Amniotic epithelial cell (primary cell): ENCODE results near the gene KLHDC9.
"Not testable (repeated sequence)": the region's sequence is repeated elsewhere in the genome, so short reads cannot be mapped to it uniquely, and the experiment has no call there.

Experiments used
- DNase-seq: peaks from one replicate; pipeline ENCODE4 v3.0.0-alpha.2; 2010; ENCODE audit warnings: low read depth

The KLHDC9 gene, protein sequence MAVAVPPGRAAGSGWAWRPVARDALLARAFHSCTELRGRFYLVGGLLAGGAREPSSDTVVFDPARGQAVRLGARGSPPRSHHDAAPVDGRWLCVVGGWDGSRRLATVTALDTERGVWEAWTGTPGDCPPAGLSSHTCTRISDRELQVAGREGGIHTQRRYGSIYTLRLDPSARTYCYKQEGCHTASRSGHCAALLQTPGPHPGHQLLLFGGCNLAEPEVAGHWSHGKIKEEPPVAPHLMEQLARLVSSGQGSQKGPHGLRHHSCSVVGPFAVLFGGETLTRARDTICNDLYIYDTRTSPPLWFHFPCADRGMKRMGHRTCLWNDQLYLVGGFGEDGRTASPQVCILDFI

DNA sequence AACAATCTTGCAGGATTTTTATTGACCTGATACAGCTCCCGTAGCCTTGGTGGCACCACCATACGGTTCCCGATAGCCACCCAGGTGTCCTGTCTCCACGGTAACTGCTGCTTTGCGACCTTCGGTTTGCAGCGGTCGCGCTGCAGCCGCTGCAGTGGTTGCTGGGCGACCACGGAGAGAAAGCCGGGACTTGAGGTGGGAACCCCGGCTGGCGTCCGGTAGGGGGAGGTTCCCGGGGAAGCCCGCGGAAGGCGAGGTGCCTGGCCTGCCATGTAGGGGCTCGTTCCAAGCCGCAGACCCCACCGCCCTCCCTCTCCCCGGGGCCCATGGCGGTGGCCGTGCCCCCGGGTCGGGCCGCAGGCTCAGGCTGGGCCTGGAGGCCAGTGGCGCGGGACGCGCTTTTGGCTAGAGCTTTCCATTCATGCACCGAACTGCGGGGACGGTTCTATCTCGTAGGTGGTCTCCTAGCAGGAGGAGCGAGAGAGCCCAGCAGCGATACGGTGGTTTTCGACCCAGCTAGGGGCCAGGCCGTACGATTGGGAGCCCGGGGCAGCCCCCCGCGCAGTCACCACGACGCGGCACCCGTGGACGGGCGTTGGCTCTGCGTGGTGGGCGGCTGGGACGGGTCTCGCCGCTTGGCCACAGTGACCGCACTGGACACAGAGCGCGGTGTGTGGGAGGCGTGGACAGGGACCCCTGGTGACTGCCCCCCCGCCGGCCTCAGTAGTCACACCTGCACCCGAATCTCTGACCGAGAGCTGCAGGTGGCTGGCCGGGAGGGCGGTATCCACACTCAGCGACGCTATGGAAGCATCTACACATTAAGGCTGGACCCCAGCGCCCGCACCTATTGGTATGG lies at the start of gene KLHDC9:
Gene KLHDC9 (plus strand): TSS at position 152 of the 859 bp plus-strand sequence. CDS start 175 bp downstream, at position 327.
- DNase-seq, result peak; percentile 60

DNA sequence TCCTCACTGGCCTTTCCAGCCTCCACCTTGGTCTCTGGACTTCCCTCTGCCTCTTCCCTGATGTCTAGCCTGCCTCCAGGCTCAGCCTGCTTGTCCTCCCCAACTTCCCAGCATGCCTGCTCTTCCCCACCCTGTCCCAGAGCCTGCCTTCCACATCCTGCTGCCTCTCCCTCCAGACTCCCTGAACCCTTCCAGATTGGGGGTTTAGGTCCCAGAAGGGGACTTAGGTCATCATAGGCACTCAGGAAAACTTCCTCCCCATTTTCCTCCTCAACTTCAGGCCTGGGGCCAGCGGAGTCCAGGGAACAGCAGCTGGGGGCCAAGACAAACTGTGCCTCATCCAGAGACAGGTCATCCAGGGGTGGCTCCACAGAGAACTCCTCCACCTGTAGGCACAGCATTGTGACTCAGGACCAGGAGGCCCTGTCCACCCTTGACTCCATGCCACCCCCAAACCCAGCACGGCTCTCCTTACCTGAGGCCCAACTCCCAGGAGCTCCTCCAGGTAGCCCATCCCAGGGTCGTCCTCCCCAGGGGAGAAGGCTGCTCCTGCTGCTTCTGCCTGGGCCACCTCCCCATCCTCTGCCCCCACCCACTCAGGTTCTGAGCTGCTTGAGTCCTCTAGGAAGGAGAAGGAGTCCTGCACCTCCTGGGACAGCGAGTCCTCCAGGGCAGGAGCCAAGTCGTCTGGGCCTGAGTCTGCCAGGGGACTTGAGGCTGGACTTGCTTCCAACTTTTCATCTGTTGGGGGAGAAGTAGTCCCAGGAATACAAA lies 49.0 kb upstream of the KLHDC9 start:
- DNase-seq, result no peak

DNA sequence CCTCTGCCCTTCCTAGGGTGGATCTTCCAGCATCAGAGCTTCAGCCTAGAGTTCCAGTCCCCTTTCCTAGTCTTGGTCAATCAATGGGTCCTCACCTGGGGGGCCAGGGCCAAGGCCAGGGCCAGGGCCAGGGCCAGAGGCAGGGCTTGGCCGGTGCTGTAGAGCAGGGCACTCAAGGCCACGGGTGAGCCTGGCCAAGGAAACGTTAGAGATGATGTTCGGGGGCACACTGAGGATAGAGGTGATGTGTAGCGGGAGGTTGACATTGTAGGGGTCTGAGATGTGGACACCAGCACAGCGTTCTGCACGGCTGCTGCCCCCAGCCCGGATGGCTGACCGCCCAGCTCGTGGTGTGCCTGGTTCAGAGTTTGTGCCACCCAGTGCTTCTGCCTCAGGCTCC lies 46.9 kb upstream of the KLHDC9 start:
- DNase-seq, result no peak

DNA sequence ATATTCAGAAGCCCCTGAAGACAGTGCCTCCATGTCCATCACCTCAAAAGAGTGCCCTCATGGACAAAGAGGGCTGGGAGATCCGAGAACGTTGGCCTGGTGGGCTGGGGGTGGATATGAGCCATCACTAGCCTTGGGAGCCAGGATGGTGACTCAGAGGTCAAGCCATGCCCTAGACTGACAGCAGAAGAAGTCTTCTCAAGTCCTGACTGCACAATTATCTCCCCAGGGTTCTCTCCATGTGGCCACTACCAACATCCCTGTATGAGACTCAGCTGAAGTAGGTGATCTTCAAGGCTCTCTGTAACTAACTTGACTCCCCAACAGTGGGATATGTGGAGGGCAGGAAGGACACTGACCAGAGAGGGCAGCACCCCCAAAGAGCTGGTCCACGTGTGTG lies 45.3 kb upstream of the KLHDC9 start:
- no peak for DNase-seq

DNA sequence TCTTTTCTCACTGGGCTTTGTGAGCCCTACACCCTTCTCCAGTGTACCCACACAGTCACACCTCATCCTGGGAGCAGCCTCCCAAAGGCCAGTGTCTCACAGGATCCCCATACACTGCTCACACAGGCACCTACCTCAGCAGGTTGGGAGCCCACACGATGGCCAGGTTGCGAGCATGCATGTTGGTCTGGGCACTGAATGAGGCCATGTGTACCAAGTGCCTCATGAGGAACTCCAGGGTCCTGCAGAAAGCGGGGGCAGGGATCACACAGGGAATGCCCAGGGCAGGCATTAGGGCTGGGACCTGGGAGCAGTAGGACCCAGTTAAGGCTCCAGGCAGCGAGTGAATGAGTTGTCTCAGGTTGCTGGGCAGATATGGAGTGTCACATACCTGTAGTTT lies 43.9 kb upstream of the KLHDC9 start:
- no peak for DNase-seq

DNA sequence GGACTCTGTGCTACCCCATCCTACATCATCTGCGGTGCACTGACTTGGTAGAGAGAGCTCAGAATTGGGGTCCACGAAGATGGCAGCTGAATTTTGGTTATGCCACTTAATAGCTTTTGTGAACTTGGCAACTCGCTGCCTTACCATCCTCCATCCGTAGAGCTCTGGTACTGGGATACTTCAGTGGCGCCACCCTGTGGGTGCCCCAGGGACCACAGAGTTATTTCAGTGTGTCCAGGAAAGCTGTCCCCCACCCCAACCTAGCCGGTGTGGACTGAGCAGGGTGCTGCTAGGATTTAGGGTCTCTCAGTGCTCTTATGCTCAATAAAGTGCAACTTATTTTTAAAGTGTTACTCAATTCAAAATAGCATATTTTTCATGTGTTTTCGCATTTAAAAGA lies 43.4 kb upstream of the KLHDC9 start:
- no peak for DNase-seq

DNA sequence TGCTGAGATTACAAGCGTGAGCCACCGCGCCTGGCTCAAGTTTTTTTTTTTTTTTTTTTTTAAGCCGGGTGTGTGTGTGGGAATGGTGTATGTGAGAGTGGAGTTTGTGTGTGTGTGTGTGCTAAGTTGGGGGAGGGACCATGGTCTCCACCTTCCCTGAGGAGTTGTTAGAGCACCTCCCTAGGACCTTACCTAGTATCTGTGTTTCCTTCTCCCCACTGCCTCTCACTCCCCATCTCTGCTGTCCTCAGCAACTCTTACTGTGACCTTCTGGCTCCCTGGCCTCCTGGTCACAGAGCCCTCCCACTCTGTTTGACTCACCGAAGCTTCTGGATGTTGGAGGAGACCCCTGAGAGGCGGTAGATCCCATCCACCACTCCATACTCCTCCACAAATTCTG lies 38.9 kb upstream of the KLHDC9 start:
- DNase-seq, result no peak

DNA sequence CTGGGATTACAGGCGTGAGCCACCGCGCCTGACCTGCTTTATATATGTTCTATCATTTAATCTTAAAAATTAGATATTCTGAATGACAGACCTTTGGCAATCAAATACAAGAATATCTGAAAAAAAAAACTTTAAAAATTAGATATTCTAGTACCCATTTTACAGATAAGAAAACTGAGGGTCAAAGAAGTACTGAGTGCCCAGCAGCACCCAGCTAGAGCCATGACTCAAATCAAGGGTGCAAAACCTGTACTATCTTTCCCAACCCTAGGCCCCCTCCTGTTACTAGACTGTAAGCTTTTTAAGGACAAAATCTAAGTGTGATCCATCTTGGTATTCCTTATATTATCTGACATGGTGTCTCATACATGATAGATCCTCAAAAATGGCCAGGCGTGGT lies 36.7 kb upstream of the KLHDC9 start:
- no peak for DNase-seq

DNA sequence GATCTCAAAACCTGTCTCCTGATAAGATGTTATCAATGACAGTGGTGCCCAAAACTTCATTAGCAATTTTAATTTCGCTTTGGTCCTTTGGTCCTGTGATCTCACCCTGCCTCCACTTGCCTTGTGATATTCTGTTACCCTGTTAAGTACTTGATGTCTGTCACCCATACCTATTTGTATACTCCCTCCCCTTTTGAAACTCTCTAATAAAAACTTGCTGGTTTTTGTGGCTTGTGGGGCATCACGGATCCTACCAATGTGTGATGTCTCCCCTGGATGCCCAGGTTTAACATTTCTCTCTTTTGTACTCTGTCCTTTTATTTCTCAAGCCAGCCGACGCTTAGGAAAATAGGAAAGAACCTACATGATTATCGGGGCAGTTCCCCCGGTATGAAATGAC lies 34.2 kb upstream of the KLHDC9 start:
- not testable (repeated sequence) for DNase-seq

DNA sequence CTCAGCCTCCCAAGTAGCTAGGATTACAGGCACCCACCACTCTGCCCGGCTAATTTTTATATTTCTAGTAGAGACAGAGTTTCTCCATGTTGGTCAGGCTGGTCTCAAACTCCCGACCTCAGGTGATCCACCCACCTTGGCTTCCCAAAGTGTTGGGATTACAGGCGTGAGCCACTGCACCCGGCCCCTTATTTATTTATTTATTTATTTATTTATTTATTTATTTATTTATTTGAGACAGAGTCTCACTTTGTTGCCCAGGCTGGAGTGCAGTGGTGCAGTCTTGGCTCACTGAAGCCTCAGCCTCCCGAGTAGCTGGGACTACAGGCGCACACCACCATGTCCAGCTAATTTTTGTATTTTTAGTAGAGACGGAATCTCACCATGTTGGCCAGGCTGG lies 32.5 kb upstream of the KLHDC9 start:
- DNase-seq, result not testable (repeated sequence)

DNA sequence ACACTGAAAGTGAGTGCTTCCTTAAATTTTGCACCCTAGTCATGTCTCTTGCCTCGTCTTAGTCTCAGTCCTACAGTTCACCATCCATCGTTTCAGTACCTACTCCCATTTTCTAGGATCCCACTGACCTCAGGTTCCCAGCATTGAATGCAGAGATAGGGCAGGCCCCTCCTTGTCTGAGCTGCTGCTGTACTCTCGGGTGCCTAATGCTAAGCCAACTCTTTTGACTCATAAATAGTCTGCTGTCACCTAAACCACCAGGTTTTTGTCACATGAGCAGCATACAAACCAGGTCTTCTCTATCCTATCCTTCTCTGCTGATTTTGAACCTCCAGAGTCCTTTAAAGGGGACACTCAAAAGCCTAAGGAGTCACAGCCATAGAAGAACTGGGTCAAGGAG lies 31.5 kb upstream of the KLHDC9 start:
- DNase-seq, result no peak

DNA sequence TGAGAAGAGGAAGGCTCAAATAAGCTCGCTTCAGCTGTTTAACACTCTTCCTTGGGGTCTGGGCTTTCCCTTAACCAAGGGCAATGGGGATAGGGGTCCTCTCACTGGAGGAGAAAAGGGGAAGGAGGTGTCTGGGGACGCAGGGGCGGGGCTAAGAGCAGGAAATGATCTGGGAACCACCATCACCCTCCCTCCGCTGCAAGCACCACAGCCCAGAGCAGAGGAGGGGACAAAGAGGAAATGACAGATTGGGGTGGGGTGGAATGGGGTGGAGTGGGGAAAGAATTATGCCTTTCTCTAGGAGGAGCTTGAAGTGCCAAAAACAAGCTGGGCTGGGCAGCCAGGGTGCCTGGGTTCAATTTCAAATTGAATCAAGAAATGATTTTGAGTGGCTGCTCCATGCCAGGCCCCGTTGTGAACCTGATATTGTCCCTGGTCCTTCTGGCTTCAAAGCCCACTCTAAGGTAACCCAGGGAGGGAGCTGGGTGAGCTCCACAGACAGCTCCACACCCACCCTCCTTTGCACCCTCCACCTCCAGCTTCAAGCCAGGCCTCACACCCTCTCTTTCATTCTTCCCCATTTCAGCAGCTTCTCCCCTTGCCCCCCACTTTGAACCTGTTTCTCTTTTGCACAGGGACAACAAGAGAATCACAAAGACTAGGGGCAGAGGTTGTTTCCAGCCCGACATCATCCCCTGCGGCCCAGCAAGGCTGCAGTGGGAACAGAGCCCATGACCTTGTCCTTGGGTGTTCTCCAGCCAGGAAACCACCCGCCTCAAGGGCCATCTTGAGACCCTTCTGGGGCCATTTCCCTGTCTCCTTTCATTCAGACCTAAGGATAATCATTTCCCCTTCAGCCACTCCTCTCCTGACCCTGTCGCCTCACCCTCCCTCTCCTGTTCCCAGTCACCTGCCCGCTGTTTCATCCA lies 29.6 kb upstream of the KLHDC9 start:
- no peak for DNase-seq

DNA sequence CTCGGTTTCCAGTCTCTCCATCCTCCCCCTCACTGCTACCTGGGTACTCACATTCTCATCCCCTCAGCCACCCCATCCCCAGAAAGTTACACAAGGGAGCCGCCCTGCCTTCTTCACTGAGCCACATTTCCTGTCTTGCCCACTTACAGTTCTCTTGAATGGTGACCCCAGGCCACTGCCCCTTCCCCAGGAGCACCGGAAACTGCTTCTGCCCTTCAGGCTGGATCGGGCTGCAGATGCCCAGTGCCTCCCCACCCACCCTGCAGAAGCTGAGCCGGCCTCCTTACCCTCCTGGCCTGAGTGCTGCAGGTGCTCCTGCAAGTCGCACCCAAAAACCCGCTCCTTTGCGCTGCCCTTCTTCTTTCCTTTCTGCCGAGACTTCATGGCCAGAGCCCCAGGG lies 28.9 kb upstream of the KLHDC9 start:
- no peak for DNase-seq

DNA sequence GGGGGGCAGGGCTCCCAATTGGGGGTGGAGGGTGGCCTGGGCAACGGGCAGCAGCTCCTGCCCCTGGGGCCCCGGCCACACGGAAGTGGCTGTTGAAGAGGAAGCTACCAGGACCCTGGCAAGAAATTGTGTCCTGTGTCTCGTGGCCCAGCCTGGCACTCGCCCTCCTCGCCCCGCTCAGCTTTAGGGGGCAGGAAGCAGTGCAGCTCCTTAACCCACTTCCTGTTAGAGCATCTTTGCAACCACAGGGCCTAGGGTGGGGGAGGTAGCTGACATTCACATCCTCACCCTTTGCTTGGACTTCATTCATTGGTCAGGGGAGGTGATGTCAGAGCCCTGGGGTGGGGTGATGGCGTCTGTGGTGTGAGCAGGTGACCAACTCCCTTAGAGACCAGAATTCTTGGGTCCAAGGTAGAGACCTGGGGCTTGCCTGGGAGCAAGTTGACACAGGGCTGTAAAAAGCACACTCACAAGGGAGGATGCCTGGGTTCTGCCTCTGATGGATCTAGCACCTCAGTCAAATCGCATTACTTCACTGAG lies 28.4 kb upstream of the KLHDC9 start, which contains the start of gene ARHGAP30:
Gene ARHGAP30 (minus strand): TSS at position 161 of the 540 bp plus-strand sequence. CDS start 267 bp downstream, outside the sequence.
- DNase-seq, result no peak

DNA sequence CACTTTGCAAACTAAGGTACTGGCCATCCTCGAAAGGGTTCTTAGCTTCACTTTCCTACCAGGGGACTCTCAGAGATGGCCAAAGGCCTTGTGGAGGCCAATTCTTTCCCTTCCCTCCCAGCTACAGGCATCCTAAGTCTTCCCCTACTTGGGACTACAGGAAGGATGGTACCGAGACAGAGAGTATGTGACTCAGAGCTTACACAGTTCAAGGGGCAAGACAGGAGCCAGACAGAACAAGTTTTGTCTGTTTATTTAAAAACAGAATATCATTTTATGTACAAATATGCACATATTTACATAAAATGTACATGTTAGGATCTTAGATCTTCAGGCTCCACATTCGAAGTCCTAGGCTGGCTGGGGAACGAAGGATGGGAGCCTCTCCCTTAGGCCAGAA lies 27.4 kb upstream of the KLHDC9 start:
- DNase-seq, result no peak

DNA sequence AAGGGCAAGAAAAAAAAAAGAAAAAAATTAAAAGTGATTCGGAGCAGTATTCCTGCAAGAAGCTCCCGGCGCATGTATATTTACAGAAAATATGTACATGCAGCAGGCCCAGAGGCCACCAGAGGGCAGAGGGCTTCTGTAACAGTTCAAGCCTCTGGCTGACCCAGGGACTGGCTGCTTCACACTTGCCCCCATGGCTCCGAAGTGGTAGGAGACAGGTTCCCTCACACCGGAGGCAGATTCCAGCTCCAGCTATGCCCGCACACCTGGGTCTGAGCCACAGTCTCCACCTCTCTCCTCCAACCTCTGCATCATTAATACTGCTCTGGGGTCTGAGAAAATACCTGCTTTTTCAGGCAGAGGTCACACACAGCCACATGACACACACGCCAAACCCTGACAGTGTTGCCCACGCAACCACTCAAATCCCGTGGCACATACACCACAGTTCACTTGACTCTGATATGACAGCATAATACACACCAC lies 26.2 kb upstream of the KLHDC9 start:
- peak; percentile 70 for DNase-seq

DNA sequence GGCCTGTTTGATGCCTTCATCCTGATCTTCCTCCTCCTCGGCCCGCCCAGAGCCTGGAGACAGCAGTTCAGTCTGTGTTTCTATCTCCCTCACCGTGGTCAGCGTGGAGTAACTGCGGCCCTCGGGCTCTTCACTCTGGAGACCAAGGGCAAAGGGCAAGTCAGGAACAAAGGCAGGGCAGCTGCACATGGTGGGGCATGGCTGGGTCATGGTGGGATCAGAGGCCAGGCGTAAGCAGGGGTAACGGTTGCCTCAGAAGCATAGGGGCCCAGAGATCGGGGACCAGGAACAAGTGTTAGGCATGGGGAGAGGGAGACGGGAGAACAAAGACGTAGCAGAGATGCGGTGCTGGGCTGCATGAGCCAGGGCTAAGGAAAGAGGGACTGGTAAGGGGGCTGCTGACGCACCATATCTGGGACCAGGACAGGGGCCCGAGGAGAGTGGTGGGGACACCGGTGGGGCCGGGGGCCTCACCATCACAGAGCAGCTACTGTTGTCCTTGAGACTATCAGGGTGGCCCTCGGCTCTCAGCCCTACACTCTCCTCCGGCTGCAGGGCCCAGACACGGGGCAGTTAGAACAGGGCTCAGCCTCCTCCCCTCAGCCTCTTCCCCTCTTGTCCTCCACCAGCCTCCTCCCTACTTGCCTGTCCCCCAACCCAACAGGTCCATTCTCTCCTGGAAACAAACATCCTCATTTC lies 25.3 kb upstream of the KLHDC9 start:
- no peak for DNase-seq

DNA sequence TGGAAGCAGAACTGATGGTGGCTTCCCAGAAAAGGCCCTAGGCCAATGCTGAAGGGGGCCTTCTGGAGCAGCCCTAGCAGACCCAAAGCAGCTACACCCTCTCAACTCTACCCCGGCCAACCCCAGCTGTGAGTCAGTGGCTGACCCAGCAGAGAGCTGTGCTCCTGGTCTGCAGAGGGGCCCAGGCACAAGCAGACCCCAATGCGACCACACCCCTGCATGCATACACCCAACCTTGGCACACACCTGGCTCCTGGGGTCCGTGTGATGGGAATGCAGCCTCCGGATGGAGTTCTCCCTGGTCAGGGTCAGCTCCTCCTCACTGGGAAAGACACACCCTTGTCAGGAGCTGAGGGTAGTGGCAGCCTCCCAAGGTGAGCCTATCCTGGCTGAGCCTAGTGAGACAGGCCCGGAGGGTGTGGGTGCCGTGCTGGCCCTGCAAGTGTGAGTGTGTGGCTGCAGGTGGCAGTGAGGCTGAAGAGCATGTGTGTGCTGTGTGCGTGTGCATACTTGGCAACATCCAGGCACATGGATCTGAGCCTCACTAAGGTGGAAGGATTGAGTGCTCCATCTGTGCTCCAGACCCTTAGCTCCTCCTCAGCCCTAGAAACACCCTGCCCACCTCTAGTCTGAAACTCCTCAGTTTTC lies 24.6 kb upstream of the KLHDC9 start:
- no peak for DNase-seq

DNA sequence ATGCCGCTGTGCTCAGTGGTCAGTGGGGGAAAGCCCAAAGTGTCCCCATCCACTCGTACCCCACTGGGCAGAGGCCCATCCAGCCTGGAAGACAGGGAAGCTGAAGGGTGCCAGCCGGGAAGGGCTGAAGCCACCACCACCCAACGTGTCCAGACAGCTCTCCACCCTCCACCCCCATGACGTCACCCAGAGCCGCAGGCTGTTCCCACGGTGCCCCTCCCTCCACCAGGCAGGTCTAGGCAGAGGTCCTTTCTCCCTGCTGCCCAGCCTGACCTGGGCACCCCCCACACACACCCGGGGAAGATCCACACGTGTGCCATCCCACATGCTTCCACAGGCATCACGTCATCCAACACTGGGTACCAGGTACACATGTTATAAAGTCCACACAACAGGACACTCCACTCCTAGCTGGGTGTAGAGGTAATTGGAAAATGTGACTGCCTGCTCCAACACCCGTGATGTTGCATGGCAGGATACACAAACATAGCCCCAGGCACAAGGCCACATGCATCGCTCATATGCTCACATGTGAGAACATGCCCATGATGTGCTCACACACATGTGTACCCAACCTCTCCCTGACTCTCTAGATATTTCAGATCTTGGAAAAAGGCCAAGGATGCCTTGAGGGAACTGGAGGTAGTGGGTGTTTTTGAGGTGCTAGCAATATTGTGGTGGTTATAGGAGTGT lies 23.3 kb upstream of the KLHDC9 start:
- no peak for DNase-seq
